Measurements from ENCODE around the gene RTTN.
A peak's percentile ranks its signal among the peaks of the same experiment; 100 is the strongest.
"Not testable (repeated sequence)": the region's sequence is repeated elsewhere in the genome, so short reads cannot be mapped to it uniquely, and the experiment has no call there.

The RTTN gene, protein sequence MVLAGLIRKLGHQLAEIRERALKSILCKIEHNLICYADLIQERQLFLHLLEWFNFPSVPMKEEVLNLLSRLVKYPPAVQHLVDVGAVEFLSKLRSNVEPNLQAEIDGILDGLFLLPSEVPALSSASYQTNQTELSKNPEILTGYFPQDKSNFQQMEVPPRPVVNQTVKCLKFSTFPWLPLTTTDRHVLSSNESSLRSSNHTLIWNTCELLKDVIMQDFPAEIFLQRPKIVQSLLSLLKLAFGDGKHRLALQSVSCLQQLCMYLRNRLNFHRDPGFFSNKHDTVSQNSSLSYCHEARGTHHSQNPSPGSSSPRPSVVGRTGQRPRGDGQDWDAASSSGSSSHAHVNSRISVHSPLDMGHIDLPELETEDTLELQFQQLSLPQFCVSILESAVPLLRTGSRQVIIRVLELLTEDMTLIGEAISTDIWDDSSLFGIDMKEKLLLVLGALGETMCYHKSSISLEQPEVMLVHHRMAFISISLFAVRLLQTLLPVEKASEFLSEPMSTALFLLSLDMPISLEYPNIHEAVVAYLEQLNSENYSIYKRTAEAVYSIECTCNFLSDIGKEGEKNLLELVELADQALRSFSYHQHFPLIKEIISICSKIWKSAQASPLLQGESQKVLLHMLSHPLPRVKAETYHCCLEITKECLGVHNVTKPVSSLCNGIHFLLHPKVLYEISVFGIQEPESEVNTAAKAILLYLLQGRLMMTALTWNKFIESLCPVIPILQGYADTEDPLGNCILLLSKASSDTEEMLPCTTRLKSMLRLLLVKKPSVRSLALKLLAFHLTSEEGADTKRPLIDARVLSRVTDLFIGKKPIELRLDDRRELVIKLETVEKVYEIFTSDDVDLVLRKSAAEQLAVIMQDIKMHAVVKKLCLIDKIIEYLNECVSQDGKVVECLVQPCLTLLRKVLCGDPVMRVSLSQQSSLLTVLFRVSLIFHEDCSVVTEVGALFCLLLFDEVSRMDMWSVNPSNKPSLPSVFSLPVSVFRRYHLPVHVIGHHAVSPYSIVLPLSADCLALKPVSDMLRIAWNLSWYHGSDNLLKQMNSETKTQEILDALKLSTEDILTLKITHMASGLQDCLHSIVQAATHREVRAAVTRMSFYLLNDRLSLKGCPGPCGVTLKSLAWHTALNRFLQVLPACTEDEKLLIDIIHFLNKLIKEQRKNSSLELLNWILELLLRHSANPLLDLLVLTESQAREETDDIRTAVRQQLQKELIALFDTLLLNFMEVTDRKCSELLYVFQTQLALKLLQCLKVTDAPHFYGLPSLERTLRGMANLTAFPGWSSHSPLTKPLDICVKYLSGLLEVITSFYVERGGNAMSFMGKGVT (N-terminal part only)

DNA sequence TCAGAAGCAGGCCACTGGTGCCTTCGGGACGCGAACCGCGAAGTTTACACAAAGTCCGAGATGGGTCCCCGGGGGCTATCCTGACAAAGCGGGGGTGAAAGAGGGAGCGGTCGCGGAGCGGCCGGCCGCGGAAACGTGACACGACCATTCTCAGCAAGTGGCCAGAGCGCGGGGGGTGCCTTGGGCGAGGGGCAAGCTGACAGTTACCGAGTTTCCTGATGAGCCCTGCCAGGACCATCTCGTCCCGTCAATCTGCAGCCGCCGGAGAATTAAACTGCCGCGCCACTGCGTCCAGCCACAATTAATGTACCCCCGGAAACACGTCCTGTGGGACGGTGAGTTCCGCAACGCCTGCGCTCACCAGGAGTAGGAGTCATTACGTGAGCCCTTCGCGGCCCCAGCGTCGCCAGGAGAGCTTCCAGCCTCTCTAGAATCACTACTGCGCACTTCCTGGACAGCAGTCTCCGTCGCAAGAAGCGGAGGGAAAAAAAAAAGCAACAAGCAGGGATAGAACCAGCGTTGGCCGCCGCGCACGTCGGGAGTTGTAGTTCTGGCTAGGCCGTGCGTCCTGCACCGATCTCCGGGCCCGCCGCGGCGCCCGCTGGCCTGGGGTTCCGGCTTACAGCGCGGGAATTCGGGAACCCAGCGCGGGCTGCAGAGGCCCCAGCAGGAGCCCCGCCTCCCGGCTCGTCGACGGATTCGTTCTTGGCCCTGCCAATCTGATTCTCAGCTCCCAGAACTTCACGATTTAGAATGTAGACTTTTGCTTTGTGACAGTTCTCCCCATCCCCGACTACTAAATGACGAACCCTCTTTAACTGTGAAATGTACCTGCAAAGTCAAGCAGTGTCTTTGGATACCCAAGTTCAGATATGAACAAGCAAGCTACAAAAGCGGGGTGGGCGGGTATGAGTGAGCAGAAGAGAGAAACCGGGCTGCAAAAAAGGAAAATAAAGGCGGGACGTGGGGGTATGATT lies at the start of gene RTTN:
Gene RTTN (minus strand): TSS at position 267 of the 977 bp plus-strand sequence. CDS start 29 bp downstream, at position 238.
- peak; percentile 99 for DNase-seq (ENCODE audit: low spot score)

DNA sequence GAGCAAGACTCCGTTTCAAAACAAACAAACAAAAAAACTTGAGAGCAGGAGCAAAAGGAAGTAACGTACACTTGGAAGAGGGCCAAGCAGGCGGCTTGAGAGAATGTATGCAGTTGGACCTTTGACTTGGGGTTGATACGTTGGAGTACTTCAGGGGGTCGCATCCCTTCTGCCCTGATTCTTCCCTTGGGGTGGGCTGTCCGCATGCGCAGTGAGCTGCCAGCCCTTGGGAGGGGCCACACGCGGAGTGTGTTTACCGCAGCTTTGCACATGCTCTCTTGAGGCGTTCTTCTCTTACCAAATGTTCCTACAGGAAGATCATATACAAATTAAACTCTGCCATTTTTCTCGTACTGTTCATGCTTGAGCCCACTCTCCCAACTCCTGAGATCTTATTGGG lies 45.3 kb upstream of the RTTN start:
- DNase-seq (ENCODE audit: low spot score): no peak

DNA sequence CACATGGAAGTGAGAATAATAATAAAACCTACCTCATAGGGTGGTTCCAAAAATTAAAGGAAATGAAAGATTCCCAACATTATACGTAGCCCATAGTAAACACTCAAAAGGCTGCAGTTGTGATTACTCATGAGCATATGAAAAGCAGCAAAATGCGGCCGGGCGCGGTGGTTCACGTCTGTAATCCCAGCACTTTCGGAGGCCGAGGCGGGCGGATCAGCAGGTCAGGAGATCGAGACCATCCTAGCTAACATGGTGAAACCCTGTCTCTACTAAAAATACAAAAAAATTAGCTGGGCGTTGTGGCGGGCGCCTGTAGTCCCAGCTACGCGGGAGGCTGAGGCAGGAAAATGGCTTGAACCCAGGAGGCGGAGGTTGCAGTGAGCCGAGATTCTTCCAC lies 44.4 kb upstream of the RTTN start:
- DNase-seq (ENCODE audit: low spot score): not testable (repeated sequence)

DNA sequence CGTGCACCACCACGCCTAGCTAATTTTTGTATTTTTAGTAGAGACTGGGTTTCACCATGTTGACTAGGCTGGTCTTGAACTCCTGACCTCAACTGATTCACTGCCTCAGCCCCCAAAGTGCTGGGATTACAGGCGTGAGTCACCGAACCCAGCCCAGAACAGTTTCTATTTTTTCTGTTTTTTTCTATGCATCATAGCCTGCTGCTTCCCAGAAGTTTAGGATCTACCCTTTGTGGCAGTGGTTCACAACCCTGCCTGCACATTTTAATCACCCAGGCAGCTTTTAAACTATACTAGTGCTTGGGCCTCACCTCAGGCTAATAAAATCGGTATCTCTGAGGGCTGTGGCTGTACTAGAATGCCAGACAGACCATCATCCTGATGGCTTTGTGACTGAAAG lies 43.6 kb upstream of the RTTN start:
- DNase-seq (ENCODE audit: low spot score): no peak

DNA sequence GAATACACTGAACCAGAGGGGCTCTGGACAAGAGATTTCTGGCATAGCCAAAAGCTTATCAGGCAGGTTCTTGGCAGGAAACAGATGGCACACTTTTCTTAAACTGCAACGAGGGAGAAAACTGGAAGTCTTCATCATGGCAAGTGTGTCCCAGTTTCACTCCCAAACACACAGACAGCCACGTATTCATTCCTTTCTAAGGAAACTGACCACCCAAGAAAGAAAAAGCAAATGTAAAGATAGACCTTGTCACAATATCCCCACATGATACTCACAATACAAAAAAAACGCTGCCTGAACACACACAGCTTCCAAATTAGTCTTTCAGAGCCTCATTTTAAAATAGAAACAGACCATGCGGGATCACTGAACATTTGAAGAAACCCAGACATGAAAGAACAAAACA lies 40.6 kb upstream of the RTTN start:
- DNase-seq (ENCODE audit: low spot score): no peak

DNA sequence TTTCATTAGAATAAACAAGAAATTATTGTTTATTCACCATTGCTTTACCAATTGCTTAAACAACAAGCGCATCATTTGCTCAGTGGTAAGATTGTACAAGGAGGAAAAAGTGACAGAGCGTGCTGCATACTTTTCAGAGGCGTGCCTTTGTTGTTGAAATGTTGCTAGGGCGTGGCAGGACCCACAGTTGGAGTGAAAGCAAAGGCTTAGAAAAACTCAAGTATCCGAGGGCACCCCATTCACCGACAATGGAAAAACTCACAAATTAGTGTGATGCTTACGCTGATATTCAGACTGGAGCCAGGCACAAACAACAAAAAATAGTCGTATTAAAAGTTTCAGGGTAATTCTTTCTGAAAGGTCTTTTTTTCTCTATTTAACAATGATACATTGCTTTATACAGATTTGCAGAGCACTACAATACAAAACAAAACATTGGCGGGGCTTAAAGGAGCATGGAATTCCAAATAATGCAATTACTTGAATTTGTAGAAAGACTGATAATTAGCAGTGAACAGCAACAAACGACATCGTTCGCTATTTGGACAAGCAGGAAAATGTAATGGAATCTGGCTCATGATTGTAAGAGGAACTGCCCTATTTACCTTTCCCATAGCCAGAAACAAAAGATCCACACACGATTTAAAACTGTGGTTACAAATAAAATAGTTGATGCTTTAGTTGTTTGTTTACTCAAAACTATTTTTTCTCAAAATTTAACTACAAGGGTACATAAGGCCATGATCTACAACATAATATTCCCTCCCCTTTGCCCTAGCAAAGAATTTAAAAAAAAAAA lies 37.8 kb upstream of the RTTN start:
- no peak for DNase-seq (ENCODE audit: low spot score)

DNA sequence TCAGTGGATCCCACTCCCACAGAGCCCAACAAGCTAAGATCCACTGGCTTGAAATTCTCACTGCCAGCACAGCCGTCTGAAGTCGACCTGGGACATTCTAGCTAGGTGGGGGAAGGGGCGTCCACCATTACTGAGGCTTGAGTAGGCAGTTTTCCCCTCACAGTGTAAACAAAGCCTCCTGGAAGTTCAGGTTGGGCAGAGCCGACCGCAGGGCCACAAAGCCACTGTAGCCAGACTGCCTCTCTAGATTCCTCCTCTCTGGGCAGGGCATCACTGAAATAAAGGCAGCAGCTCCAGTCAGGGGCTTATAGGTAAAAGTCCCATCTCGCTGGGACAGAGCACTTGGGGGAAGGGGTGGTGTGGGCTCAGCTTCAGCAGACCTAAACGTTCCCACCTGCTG lies 31.4 kb upstream of the RTTN start:
- DNase-seq (ENCODE audit: low spot score): not testable (repeated sequence)

DNA sequence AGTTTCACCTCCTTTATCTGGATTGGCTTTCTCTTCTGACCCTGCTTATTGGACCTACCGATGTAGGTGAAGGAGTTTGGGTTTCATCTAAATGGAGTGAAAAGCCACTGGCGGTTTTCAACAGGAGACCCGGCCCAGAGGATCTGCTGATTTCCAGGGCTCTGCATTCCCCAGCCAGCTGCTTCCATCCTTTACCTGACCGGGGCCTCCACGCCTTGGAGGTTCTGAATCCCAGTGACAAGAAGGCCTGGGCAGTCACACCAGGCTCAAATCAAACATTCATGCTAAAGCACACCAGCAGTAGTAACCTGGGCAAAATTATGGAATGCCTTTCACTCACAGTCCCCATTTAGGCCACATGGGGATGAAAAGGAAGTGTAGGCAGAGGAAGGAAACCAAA lies 30.0 kb upstream of the RTTN start:
- no peak for DNase-seq (ENCODE audit: low spot score)

DNA sequence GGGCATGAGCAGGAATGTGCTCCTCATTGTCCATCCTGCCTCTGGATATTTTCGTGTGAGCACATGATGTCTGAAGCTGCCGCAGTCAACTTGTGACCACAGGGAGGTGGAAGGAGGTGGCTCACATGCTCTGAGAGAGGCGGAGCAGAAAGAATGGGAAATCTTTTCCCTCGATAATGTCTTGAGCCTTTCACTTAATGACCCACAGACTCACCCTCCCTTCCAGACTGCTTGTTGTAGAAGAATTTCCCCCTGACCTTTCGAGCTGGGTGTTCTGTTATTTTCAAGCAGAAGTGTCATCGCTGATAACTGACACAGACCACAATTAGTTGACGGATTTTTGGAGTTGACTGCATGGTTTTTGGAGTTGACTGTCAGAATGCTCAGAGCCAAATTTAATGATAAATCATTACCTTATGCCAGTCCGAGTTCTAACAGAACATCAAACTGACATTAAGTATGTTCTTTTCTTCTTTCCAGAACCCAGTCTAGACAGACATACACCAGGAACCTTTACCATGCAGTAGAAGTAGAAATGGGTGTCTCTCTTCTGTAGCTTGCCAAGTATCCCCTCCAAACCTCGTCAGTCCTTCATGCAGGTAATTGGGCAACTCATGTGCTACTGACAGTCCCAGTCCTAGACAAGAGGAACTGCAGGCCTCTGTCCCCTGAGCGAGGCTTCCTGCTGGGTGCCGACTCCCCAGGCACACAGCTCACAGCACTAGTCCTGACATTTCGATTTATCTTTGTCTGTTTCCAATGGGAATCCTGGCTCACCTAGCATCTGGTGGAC lies 29.4 kb upstream of the RTTN start:
- no peak for DNase-seq (ENCODE audit: low spot score)

DNA sequence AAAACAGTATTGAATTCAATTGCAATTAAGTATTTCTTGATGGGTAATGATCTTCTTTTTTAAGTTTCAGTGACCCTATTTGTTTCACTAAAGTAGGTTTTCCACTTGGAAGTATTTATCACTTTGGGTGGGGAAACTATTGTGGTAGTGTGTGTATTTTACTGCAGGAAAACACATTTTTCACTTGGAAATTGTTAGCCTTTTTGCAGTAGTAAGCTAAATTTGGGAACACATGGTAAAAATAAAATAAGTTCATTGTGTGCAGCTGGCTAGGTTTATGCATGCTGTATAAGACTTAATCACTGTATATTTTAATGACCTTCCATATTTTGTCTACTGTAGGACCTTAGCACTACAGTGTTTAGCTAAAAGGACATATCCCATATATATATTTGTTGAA lies 28.5 kb upstream of the RTTN start:
- no peak for DNase-seq (ENCODE audit: low spot score)

DNA sequence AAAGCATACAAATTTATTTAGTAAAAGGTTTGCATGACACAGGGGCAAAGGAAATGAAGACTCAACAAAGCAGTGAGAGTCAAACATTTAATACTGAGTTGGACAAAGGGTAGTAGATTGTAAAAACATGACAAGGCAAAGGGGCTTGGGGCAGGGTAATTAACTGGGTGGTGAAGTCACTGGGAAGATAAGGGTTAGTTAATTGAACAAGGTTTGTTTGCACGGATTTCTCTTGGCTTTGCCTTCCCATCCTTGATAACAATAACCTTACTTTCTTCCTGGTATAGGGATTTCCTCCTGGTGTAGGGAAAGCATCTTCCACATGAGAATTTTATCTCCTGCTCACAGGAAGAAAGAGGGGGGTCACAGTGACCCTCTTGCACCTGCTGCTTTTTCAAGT lies 26.8 kb upstream of the RTTN start:
- DNase-seq (ENCODE audit: low spot score): no peak

DNA sequence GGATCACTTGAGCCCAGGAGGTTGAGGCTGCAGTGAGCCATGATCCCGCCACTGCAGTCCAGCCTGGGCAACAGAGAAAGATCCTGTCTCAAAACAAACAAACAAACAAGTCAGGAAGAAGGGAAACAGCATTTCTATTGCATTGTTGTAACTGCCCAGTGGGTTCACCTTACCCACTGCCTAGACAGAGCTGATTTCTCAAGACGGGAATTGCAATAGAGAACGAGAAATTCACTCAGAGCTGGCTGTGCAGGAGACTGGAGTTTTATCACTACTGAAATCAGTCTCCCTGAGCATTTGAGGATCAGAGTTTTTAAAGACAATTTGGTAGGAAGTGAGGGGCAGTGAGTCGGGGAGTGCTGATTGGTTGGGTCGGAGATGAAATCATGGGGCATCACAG lies 24.2 kb upstream of the RTTN start:
- no peak for DNase-seq (ENCODE audit: low spot score)

DNA sequence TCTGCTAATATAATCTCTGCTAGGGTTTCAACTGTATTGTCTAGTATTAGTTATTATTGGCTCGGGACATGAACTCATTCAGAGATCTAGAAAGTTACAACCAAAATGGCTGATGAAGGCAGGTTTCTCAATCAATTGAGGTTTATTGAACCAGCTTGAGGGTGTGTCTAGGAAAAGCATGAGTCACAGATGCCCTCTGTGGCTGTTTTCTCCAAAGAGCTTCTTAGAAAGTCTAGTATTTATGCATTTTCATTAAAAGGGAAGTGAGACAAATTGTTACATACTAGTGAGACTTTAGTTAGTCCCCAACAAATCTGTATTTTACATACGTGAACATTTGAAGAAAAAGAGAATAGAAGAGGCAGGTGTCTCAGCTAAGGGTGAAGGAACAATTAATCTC lies 23.0 kb upstream of the RTTN start:
- DNase-seq (ENCODE audit: low spot score): no peak

DNA sequence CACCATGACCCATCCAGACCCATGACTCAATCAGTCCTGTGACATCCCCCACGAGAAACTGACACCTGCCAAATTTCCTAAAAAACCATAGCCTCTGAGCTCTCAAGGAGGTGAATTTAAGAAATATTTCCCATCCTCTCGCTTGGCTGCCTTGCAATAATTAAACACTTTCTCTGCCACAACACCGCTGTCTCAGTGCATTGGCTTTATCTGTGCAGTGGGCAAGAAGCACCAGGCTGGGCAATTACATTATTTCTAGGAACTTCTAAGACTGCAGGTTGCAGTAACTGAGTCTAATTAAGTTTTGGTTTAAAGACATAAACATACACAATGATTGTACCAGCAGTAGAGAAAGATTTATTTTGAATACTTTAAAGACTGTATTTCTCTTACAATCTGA lies 22.0 kb upstream of the RTTN start:
- no peak for DNase-seq (ENCODE audit: low spot score)

DNA sequence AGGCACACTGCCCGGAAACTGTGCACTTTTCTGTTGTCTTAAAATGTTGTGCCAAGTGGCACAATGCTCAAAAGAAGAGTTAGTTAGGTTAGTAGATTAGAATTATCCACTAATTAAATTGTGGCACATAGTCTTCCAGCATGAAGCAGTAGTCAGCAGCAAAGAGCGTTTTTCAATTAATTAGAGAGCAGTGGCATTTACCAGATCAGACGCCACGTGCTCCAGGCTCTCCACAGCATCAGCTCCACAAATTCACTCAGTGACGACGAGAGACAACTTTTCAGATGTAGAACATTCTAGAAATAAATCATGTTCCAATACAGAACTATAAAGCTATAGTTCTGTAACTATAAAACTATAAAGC lies 16.4 kb upstream of the RTTN start:
- DNase-seq (ENCODE audit: low spot score): peak; percentile 74

DNA sequence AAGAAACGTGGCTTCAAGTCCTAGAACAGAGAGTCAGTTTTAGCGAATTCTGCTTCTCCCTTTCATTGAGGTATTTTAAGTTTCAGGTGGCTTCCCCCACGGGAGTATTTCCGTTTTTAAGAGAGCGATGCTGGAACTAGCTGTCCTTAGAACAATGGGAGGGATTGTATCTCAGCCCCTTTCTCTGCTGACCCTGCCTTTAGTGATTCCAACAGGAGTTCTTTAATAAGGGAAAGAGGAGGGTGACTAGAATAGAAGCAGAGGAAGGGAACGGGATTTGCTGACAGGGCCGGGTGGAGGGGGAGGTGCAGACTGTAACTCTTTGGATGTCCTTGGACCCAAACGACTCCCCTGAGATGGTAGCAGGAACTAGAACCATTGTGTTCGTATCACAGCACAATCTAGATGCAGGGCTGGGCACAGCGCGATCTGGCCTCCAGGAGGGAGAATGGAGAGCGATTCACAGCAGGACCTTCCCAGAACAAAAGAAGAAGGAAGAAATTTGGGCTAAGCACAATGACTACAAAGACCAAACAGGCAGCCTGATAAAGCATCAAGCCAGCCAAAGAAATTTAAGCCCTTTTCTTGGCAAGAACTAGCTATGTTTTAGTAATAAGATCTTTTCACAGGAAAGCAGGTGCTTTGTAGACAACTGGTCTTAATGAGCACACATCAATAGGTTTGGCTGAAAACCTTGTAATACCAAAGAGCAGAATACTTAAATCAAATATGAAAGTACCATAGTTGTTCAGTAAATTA lies 15.8 kb upstream of the RTTN start:
- peak; percentile 67 for DNase-seq (ENCODE audit: low spot score)

DNA sequence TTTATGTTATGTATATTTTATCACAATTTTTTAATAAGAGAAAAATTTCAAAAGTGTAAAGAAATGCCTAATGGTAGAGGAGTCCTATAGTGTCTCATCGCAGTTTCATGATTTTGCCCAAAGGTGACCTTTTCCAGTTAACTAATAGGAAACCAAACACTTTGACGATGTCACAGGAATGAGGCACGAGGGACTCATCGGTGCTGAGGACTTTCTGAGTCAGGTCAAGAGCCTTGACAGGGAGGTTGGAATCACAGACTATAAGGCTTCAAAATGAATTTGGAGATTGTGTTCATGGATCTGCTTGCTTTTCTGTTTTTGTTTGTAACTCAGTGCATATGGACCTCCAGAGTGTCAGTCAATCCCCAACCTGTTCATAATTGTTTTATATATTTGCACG lies 15.1 kb upstream of the RTTN start:
- DNase-seq (ENCODE audit: low spot score): no peak

DNA sequence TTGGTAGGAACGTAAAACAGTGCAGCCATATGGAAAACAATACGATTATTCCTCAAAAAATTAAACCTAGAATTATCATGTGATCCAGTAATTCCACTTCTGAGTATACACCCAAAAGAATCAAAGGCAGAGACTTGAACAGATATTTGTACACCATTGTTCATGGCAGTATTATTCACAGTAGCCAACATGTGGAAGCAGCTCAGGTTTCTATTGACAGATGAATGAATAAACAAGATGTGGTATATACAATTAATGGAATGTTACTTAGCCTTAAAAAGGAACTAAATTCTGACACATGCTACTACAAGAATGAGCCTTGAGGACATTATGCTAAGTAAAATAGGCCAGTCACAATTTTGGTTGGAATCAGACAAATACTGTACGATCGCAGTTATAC lies 14.2 kb upstream of the RTTN start:
- no peak for DNase-seq (ENCODE audit: low spot score)

DNA sequence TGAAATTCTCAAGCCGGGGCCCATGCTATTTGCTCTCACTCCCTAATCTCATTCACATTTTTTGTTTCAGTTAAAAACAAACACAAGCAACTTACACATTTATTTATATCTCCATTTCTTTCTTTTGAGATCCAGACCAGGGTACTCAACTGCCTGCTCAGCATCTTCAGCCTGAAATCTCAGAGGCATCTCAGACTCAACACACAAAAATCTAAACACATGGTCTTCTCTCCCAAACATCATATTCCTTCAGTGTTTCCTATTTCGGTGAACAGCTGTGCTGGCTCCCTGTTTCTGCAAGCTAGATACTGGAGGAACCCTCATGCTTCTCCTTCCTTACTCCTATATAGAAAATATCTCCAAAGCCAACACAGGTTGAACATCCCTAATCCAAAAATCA lies 11.3 kb upstream of the RTTN start:
- DNase-seq (ENCODE audit: low spot score): no peak

Measured in D341Med (cell line).